ENCODE data around the gene SHB.

SHB gene

GRCh38 chr9:38068701-38069628, at the start of gene SHB:
SHB (minus strand) TSS chr9:38069227; CDS start chr9:38068645, 582 bp downstream.
- peak; percentile 21 for DNase-seq

- DNase-seq, result peak; percentile 85
These were observed 48.6 kb upstream of the SHB start for GRCh38 chr9:38117651-38118050.

- DNase-seq, result no peak
These were observed 45.9 kb upstream of the SHB start for GRCh38 chr9:38114905-38115304.

- DNase-seq, result no peak
These were observed 43.4 kb upstream of the SHB start for GRCh38 chr9:38112456-38112855.

- no peak for DNase-seq
These were observed 43.0 kb upstream of the SHB start for GRCh38 chr9:38112049-38112448.

- DNase-seq, result no peak
These were observed 41.4 kb upstream of the SHB start for GRCh38 chr9:38110476-38110875.

- DNase-seq, result no peak
These were observed 40.6 kb upstream of the SHB start for GRCh38 chr9:38109601-38110000.

GRCh38 chr9:38108326-38108725, 39.3 kb upstream of the SHB start:
- no peak for DNase-seq

- no peak for DNase-seq
These were observed 38.8 kb upstream of the SHB start for GRCh38 chr9:38107811-38108304.

- no peak for DNase-seq
These were observed 38.4 kb upstream of the SHB start for GRCh38 chr9:38107405-38107804.

GRCh38 chr9:38106488-38106887, 37.5 kb upstream of the SHB start:
- DNase-seq, result no peak

- no peak for DNase-seq
These were observed 34.3 kb upstream of the SHB start for GRCh38 chr9:38103340-38103739.

GRCh38 chr9:38101423-38101822, 32.4 kb upstream of the SHB start:
- no peak for DNase-seq

- no peak for DNase-seq
These were observed 27.3 kb upstream of the SHB start for GRCh38 chr9:38096238-38096805.

GRCh38 chr9:38094165-38094564, 25.1 kb upstream of the SHB start:
- DNase-seq, result no peak

GRCh38 chr9:38092656-38093055, 23.6 kb upstream of the SHB start:
- DNase-seq, result no peak

GRCh38 chr9:38092200-38092524, 23.1 kb upstream of the SHB start:
- no peak for DNase-seq

GRCh38 chr9:38091310-38092199, 22.5 kb upstream of the SHB start:
- DNase-seq, result no peak

GRCh38 chr9:38090170-38090569, 21.1 kb upstream of the SHB start:
- no peak for DNase-seq

GRCh38 chr9:38089387-38090165, 20.5 kb upstream of the SHB start:
- no peak for DNase-seq

GRCh38 chr9:38088006-38088925, 19.2 kb upstream of the SHB start:
- no peak for DNase-seq
